ENCODE measurements around the gene MITF. TPM values are rescaled to one million over a fixed set of nuclear protein-coding genes. Genes with fewer than 3 reads are reported as not detected.

The MITF gene
- total and polyA plus RNA-seq, 2 of the 4 experiments (the other 2 are of a cell fraction): 6.5 to 16.7 TPM

DNA sequence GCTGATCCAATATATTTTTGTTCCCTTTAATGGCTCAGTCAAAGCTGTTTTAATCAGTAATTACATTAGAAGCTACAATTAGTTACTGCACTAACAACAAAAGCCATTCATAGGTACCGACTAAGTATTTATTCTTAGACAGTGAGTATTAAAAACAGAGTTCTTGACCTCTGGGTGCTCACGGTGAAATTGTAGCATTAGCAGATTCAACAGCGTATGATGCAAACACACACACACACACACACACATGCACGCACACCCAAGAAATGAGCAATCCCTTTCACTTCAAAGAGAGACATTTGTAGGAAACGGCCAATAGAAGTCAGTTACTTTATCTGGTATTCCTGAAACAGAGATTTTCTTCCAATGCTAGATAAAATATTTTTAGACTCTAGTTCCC lies 27.0 kb upstream of the MITF start:
- Histone ChIP-seq H3K9ac (ENCODE audit: low read depth, low read length) (no peak overlapping the region), H3K14ac (replicated peaks; ENCODE audit: low read depth, low read length) (no peak overlapping the region), H2BK5ac (ENCODE audit: low read depth, low read length, poor library complexity, severe bottlenecking) (no peak overlapping the region), H4K91ac (ENCODE audit: insufficient read depth, low read depth, low read length) (no peak overlapping the region), H3K4me1 (ENCODE audit: control insufficient read depth, insufficient read depth, low read length) (peaks cover 2% of the 10 kb centered on the region; the same call in 1 of the 2 replicates), H2BK120ac (ENCODE audit: low read depth, low read length) (no peak overlapping the region), H3K79me1 (ENCODE audit: low read depth in 1 of 2, low read length in 2 of 2) (no peaks in the 10 kb centered on the region), H3K56ac (ENCODE audit: extremely low read depth, insufficient read depth, low read length) (no peak overlapping the region), H3K27me3 (ENCODE audit: control insufficient read depth, insufficient read depth, low read length) (no peaks in the 10 kb centered on the region; the same call in 1 of the 2 replicates), H3K4me3 (ENCODE audit: insufficient read depth, low read depth, low read length) (no peak overlapping the region), H3K9me1 (ENCODE audit: insufficient read depth, low read length) (no peaks in the 10 kb centered on the region), H3K4me2 (ENCODE audit: low read depth, low read length) (no peak overlapping the region), H3K23ac (ENCODE audit: low read depth, low read length) (no peak overlapping the region), H3K4ac (ENCODE audit: low read depth, low read length) (no peak overlapping the region), H4K8ac (ENCODE audit: low read depth in 2 of 2, low read length in 2 of 2) (no peak overlapping the region), H4K5ac (ENCODE audit: low read depth, low read length) (no peak overlapping the region), H4K20me1 (ENCODE audit: insufficient read depth, low read length) (no peaks in the 10 kb centered on the region), H3K36me3 (ENCODE audit: control insufficient read depth, insufficient read depth, low read length) (no peaks in the 10 kb centered on the region), H2BK20ac (ENCODE audit: low read depth, low read length) (no peak overlapping the region), H2BK15ac (ENCODE audit: low read depth, low read length) (no peak overlapping the region), H2AFZ (replicated peaks; ENCODE audit: low read length, poor library complexity) (no peak overlapping the region), H3K18ac (ENCODE audit: low read depth, low read length) (no peak overlapping the region), H3K27ac (ENCODE audit: insufficient read depth, low read length) (no peak overlapping the region), H2AK5ac (ENCODE audit: low read depth, low read length) (no peak overlapping the region), H2AK9ac (replicated peaks; ENCODE audit: low read depth, low read length, poor library complexity) (no peak overlapping the region), H3K9me3 (ENCODE audit: control insufficient read depth, insufficient read depth, low read length) (no peaks in the 10 kb centered on the region)
- ATAC-seq (ENCODE audit: low read depth) (no peak), DNase-seq (no peak)
- WGBS, 2 experiments (ENCODE audit: extremely low coverage in 2 of 2, insufficient read length in 1 of 2): no CpG with 5 or more reads among the region's 5 CpGs
- in situ Hi-C loops (cut with MboI; ENCODE audit: low sequenced_read_pairs): no loop called here
- BruUV-seq (replicated peaks): no TSS peak
- ChIA-PET POLR2A (ENCODE audit: unreplicated experiment) (no interaction called here), CTCF (no interaction called here)
- intact Hi-C loops (cut with micrococcal nuclease): no loop called here
- dilution Hi-C loops (cut with HindIII; ENCODE audit: low sequenced_read_pairs, unreplicated experiment): no loop called here
- TF ChIP-seq, protein P1, sequence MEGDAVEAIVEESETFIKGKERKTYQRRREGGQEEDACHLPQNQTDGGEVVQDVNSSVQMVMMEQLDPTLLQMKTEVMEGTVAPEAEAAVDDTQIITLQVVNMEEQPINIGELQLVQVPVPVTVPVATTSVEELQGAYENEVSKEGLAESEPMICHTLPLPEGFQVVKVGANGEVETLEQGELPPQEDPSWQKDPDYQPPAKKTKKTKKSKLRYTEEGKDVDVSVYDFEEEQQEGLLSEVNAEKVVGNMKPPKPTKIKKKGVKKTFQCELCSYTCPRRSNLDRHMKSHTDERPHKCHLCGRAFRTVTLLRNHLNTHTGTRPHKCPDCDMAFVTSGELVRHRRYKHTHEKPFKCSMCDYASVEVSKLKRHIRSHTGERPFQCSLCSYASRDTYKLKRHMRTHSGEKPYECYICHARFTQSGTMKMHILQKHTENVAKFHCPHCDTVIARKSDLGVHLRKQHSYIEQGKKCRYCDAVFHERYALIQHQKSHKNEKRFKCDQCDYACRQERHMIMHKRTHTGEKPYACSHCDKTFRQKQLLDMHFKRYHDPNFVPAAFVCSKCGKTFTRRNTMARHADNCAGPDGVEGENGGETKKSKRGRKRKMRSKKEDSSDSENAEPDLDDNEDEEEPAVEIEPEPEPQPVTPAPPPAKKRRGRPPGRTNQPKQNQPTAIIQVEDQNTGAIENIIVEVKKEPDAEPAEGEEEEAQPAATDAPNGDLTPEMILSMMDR (conservative IDR thresholded peaks at IDR 0.05; ENCODE audit: low read depth, low read length): no peak
- no peak for TF ChIP-seq POLR2A (IDR thresholded peaks at IDR 0.05; ENCODE audit: low read depth, low read length)
- no peak for TF ChIP-seq CEBPB (IDR thresholded peaks at IDR 0.05; ENCODE audit: low read depth, low read length)
- TF ChIP-seq BHLHE40 (IDR thresholded peaks at IDR 0.05; ENCODE audit: low read depth, low read length): no peak
- TF ChIP-seq MAZ (IDR thresholded peaks at IDR 0.05; ENCODE audit: borderline replicate concordance, low read depth, low read length): no peak
- no peak for TF ChIP-seq MAFK (IDR thresholded peaks at IDR 0.05; ENCODE audit: low read depth, low read length)
- no peak for TF ChIP-seq SMC3 (IDR thresholded peaks at IDR 0.05; ENCODE audit: low read depth, low read length)
- TF ChIP-seq NFE2L2 (IDR thresholded peaks at IDR 0.05; ENCODE audit: low read depth, low read length): no peak
- no peak for TF ChIP-seq ELK1 (IDR thresholded peaks at IDR 0.05; ENCODE audit: borderline replicate concordance, low read depth, low read length)
- TF ChIP-seq RCOR1 (IDR thresholded peaks at IDR 0.05; ENCODE audit: insufficient replicate concordance, low read length): no peak
- TF ChIP-seq MXI1 (IDR thresholded peaks at IDR 0.05; ENCODE audit: borderline replicate concordance, low read depth, low read length): no peak
- TF ChIP-seq RFX5 (IDR thresholded peaks at IDR 0.05; ENCODE audit: low read depth, low read length): no peak
- no peak for TF ChIP-seq RAD21 (IDR thresholded peaks at IDR 0.05; ENCODE audit: low read length)
- TF ChIP-seq, protein P2, sequence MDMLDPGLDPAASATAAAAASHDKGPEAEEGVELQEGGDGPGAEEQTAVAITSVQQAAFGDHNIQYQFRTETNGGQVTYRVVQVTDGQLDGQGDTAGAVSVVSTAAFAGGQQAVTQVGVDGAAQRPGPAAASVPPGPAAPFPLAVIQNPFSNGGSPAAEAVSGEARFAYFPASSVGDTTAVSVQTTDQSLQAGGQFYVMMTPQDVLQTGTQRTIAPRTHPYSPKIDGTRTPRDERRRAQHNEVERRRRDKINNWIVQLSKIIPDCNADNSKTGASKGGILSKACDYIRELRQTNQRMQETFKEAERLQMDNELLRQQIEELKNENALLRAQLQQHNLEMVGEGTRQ (IDR thresholded peaks at IDR 0.05; ENCODE audit: low read depth, low read length): no peak
- TF ChIP-seq CHD1 (IDR thresholded peaks at IDR 0.05; ENCODE audit: low read depth, low read length): no peak
- no peak for TF ChIP-seq FOS (IDR thresholded peaks at IDR 0.05; ENCODE audit: low read depth, low read length)

Data from IMR-90 (cell line).